Astrocyte of the cerebellum (primary cell): Measurements from ENCODE around the gene ENC1.

ENCODE experiments used
- DNase-seq: peaks from one replicate; pipeline ENCODE4 v3.0.0-alpha.2; 2011; ENCODE audit warnings: low read depth
- H3K4me3 ChIP-seq: 2 replicates; pipeline ENCODE4 v1.5.1; 2011; ENCODE audit warnings: mild to moderate bottlenecking, low read depth, low read length, moderate library complexity
- in situ Hi-C: cut with HindIII; loops from 2 replicates; pipeline ENCODE4 v1.10.0; 2017; ENCODE audit warnings: low sequenced_read_pairs
- TF ChIP-seq, protein P1 (sequence below): IDR thresholded peaks from 2 replicates; pipeline ENCODE4 v1.5.1; 2012; ENCODE audit warnings: low read length, low read depth, moderate library complexity, mild to moderate bottlenecking; ENCODE audit errors: missing control alignments

The ENC1 gene

DNA sequence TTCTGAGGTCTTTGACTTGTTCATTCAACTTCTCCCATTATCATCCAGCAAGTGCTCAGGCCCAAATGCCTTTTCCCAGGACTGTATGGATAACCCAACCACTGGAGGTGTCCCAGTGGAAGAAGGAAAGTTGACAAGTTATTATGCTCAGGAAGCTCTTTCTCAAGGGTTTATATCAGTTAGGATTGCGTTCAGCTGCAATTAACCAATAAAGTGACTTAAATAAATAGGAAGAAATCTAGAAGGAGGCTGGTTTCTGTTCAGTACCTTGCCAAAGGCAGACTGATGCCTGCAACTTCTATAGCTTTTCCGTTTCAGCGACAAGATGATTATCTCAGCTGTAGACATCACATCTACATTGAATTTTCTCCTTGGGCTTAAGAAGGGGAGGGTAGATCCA lies 52.1 kb downstream of the ENC1 start:
- H3K4me3 ChIP-seq: no peak overlapping the region
- TF ChIP-seq, protein P1, sequence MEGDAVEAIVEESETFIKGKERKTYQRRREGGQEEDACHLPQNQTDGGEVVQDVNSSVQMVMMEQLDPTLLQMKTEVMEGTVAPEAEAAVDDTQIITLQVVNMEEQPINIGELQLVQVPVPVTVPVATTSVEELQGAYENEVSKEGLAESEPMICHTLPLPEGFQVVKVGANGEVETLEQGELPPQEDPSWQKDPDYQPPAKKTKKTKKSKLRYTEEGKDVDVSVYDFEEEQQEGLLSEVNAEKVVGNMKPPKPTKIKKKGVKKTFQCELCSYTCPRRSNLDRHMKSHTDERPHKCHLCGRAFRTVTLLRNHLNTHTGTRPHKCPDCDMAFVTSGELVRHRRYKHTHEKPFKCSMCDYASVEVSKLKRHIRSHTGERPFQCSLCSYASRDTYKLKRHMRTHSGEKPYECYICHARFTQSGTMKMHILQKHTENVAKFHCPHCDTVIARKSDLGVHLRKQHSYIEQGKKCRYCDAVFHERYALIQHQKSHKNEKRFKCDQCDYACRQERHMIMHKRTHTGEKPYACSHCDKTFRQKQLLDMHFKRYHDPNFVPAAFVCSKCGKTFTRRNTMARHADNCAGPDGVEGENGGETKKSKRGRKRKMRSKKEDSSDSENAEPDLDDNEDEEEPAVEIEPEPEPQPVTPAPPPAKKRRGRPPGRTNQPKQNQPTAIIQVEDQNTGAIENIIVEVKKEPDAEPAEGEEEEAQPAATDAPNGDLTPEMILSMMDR: no peak
- in situ Hi-C loops: no loop called here
- DNase-seq: no peak

DNA sequence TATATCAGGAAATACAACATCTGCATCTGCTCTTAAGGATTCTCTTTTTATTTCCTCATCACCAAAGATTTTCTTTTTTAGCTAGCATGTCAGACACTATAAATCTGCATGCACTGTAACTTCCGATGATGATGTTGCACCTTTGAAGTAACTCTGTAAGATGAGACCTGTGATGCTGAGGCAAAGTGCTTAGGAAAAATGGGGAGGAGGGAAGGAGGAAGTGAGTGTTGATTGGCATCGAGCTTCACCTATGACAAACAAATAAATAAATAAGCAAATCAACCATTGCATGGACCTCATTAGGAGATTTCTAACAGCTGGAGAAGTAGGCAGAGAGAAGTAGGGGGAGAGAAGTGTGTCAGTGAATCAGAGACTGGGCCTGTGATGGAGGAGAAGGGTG lies 52.6 kb downstream of the ENC1 start:
- in situ Hi-C loops: no loop called here
- TF ChIP-seq, protein P1: no peak

DNA sequence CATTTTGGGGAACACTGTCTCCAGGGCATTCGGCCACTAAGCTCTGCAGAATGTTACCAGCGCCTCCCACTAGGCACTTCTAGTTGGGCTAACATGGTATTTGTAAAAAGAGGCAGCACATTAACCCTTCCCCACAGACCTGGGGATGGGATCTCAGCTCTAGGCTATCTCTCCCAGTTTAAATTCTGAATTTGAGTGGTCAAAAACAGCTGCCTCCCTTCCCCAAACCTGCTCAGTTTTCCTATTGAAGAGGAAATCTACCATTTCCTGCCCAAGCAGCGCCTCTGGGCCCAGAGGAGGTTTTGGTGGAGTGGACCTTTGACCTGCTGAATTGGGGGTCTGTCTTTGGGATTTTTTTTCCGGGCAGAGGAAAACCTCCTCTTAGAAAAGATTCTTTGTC lies 53.2 kb downstream of the ENC1 start:
- DNase-seq: no peak
- in situ Hi-C loops: no loop called here
- TF ChIP-seq, protein P1: no peak
- no peak overlapping the region for H3K4me3 ChIP-seq

More for the DNA sequence above, 52.6 kb downstream of the ENC1 start:
- DNase-seq: no peak
- no peak overlapping the region for H3K4me3 ChIP-seq

DNA sequence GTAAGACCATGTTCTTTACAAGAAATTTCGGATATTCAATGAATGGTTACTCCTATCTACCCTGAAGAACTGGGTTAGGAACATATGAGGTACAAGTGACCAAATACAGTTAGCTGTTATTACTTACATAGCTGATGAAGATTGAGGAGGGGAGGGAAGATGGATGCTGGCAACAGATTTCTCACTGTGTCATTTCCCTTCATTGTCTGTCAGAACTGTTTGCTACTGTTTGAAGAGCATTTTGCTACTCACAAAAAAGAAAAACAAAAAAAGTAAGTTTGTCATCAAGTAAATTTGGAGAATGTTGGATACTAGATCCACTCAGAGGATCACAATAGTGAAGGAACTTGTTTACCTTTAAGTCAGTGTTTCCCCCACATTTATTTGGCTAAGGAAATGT lies 53.7 kb downstream of the ENC1 start:
- H3K4me3 ChIP-seq: no peak overlapping the region

DNA sequence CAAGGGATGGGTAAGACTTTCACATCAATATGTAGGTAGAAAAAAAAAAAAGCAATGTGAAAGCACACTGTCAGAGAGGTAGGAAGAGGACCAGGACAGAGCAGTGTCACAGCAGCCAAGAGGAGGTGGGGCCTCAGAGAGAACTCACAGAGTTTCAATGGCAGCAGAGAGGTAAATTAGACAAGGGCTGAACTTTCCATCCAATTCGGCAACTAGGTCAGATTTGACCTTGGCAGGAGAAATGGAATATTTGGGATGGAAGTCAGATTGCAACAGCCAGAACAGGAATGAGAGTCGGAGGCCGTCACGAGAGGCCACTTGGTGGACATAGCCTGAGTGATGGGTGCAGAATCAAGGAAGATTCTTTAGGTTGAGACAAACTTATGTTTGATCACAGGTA lies 57.7 kb downstream of the ENC1 start:
- no peak for DNase-seq
- TF ChIP-seq, protein P1: no peak
- in situ Hi-C loops: no loop called here
- H3K4me3 ChIP-seq: no peak overlapping the region

More for the DNA sequence above, 53.7 kb downstream of the ENC1 start:
- no peak for DNase-seq
- in situ Hi-C loops: no loop called here
- TF ChIP-seq, protein P1: no peak

DNA sequence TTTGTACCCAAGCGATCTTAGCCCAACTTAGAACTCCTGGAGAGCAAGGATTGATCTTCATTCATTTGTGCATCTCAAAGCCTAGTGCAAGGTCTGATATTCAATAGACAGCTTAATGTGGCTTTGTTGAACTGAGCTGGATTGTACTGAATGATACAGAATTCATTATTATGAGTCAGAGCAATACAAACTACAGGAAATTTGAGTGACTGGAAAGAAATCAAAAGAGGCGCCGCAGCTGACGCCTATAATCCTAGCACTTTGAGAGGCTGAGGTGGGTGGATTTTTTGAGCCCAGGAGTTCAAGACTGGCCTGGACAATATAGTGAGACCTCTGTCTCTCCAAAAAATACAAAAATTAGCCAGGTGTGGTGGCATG lies 58.6 kb downstream of the ENC1 start:
- in situ Hi-C loops: no loop called here
- DNase-seq: no peak
- TF ChIP-seq, protein P1: no peak

DNA sequence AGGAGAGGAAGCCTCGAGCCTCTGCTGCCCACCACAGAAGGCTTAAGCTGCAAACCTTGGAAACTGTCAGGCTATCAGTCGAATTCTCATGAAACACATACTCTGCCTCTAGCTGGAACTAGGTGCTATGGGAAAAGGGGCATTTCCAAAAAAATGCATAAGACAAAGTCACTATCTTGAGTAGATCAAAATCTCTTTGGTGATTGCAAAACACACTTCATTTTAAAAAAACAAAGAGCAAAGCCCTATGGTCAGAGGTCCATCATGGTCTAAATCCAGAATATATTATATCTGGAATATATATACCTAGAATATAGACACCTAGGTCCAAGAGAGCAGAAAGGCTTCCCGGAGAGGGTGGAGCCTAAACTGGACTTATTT lies 59.8 kb downstream of the ENC1 start:
- H3K4me3 ChIP-seq: no peak overlapping the region
- in situ Hi-C loops: no loop called here
- no peak for DNase-seq
- TF ChIP-seq, protein P1: no peak

More for the DNA sequence above, 58.6 kb downstream of the ENC1 start:
- no peak overlapping the region for H3K4me3 ChIP-seq
